ENCODE results near the gene MTERF4.

- TF ChIP-seq, protein P1, sequence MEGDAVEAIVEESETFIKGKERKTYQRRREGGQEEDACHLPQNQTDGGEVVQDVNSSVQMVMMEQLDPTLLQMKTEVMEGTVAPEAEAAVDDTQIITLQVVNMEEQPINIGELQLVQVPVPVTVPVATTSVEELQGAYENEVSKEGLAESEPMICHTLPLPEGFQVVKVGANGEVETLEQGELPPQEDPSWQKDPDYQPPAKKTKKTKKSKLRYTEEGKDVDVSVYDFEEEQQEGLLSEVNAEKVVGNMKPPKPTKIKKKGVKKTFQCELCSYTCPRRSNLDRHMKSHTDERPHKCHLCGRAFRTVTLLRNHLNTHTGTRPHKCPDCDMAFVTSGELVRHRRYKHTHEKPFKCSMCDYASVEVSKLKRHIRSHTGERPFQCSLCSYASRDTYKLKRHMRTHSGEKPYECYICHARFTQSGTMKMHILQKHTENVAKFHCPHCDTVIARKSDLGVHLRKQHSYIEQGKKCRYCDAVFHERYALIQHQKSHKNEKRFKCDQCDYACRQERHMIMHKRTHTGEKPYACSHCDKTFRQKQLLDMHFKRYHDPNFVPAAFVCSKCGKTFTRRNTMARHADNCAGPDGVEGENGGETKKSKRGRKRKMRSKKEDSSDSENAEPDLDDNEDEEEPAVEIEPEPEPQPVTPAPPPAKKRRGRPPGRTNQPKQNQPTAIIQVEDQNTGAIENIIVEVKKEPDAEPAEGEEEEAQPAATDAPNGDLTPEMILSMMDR (IDR thresholded peaks at IDR 0.05): no peak
- TF ChIP-seq EP300 (IDR thresholded peaks at IDR 0.05): no peak
These were observed 45.2 kb upstream of the MTERF4 start for GRCh38 chr2:241147336-241147735.
